IMR-90 (cell line): ENCODE results near the gene TP53TG5. TPM values are rescaled to one million over a fixed set of nuclear protein-coding genes. Genes with fewer than 3 reads are reported as not detected.

ENCODE experiments used
- ATAC-seq: fragments of 200-7000 bp; cut with Tn5 transposase; 2 replicates; pipeline ENCODE4 v1.9.1; 2020; ENCODE audit warnings: low read depth, mild to moderate bottlenecking, moderate library complexity
- BruUV-seq: library from RNA; stranded (reverse); fragments of 400-500 nt; replicated peaks from 2 replicates; lab custom pipeline; 2021; lab: Mats Ljungman, UMichigan
- CTCF ChIA-PET: fragments of 300-600 bp; formaldehyde crosslinking; extraction: SDS; loops from one replicate; lab custom pipeline; 2021; ENCODE audit warnings: antibody characterized with exemption; lab: Yijun Ruan, JAX
- POLR2A ChIA-PET: fragments of 300-600 bp; sonication (Branson Sonifier 250); formaldehyde crosslinking; loops from one replicate; lab custom pipeline; 2022; ENCODE audit warnings: antibody characterized with exemption; ENCODE audit not compliant: unreplicated experiment; lab: Charles Lee
- DNase-seq: peaks from one replicate; pipeline ENCODE4 v3.0.0; 2013
- H2AFZ ChIP-seq: replicated peaks from 2 replicates; pipeline ENCODE3; 2013; ENCODE audit warnings: low read length, mild to moderate bottlenecking; ENCODE audit not compliant: poor library complexity
- H2AK5ac ChIP-seq: 2 replicates; pipeline ENCODE4 v1.6.1; 2013; ENCODE audit warnings: low read depth, low read length, inconsistent platforms
- H2AK9ac ChIP-seq: replicated peaks from 2 replicates; pipeline ENCODE3; 2013; ENCODE audit warnings: mild to moderate bottlenecking, low read depth, low read length, moderate library complexity; ENCODE audit not compliant: poor library complexity
- H2BK120ac ChIP-seq: 2 replicates; pipeline ENCODE4 v1.6.1; 2013; ENCODE audit warnings: low read depth, low read length, inconsistent platforms
- H2BK15ac ChIP-seq: 3 replicates; pipeline ENCODE4 v1.6.1; 2013; ENCODE audit warnings: low read depth, low read length, inconsistent platforms
- H2BK20ac ChIP-seq: 2 replicates; pipeline ENCODE4 v1.6.1; 2013; ENCODE audit warnings: low read depth, mild to moderate bottlenecking, inconsistent platforms, low read length, moderate library complexity
- H2BK5ac ChIP-seq: 2 replicates; pipeline ENCODE4 v1.6.1; 2013; ENCODE audit warnings: mild to moderate bottlenecking, low read depth, low read length, inconsistent platforms; ENCODE audit not compliant: poor library complexity, severe bottlenecking
- H3K14ac ChIP-seq: replicated peaks from 2 replicates; pipeline ENCODE4 v1.6.1; 2013; ENCODE audit warnings: low read depth, low read length, inconsistent platforms
- H3K18ac ChIP-seq: 2 replicates; pipeline ENCODE4 v1.6.1; 2013; ENCODE audit warnings: low read depth, low read length, control low read depth
- H3K23ac ChIP-seq: 2 replicates; pipeline ENCODE4 v1.6.1; 2013; ENCODE audit warnings: low read depth, low read length, inconsistent platforms
- H3K27ac ChIP-seq: 2 replicates; pipeline ENCODE4 v1.5.1; 2013; ENCODE audit warnings: mild to moderate bottlenecking, control low read depth, low read length; ENCODE audit not compliant: insufficient read depth
- H3K27me3 ChIP-seq: 2 replicates; pipeline ENCODE4 v1.6.1; 2013; ENCODE audit warnings: low read length; ENCODE audit not compliant: control insufficient read depth, insufficient read depth
- H3K36me3 ChIP-seq: 2 replicates; pipeline ENCODE4 v1.6.1; 2013; ENCODE audit warnings: low read length, mixed read lengths; ENCODE audit not compliant: control insufficient read depth, insufficient read depth
- H3K4ac ChIP-seq: 2 replicates; pipeline ENCODE4 v1.6.1; 2013; ENCODE audit warnings: low read depth, low read length, inconsistent platforms
- H3K4me1 ChIP-seq: 2 replicates; pipeline ENCODE4 v1.6.1; 2013; ENCODE audit warnings: low read length, mixed read lengths; ENCODE audit not compliant: control insufficient read depth, insufficient read depth
- H3K4me2 ChIP-seq: 2 replicates; pipeline ENCODE4 v1.6.1; 2013; ENCODE audit warnings: low read depth, mild to moderate bottlenecking, control low read depth, low read length, moderate library complexity
- H3K4me3 ChIP-seq: 2 replicates; pipeline ENCODE4 v1.5.1; 2013; ENCODE audit warnings: low read depth, mild to moderate bottlenecking, control low read depth, low read length, moderate library complexity; ENCODE audit not compliant: insufficient read depth
- H3K56ac ChIP-seq: 2 replicates; pipeline ENCODE4 v1.6.1; 2013; ENCODE audit warnings: low read length, inconsistent platforms; ENCODE audit not compliant: insufficient read depth; ENCODE audit errors: extremely low read depth
- H3K79me1 ChIP-seq, 2 experiments: 2 replicates each; pipeline ENCODE4 v1.6.1; 2013; ENCODE audit warnings: low read length in 2 of 2, inconsistent platforms in 1 of 2, low read depth in 1 of 2
- H3K9ac ChIP-seq: 2 replicates; pipeline ENCODE4 v1.6.1; 2013; ENCODE audit warnings: low read depth, low read length, control low read depth
- H3K9me1 ChIP-seq: 2 replicates; pipeline ENCODE4 v1.6.1; 2013; ENCODE audit warnings: low read length, inconsistent platforms; ENCODE audit not compliant: insufficient read depth
- H3K9me3 ChIP-seq: 2 replicates; pipeline ENCODE4 v1.6.1; 2013; ENCODE audit warnings: low read length; ENCODE audit not compliant: control insufficient read depth, insufficient read depth
- H4K20me1 ChIP-seq: 2 replicates; pipeline ENCODE4 v1.6.1; 2013; ENCODE audit warnings: low read length, inconsistent platforms; ENCODE audit not compliant: insufficient read depth
- H4K5ac ChIP-seq: 2 replicates; pipeline ENCODE4 v1.6.1; 2013; ENCODE audit warnings: mild to moderate bottlenecking, low read depth, low read length, control low read depth
- H4K8ac ChIP-seq, 2 experiments: 2 replicates each; pipeline ENCODE4 v1.6.1; 2013; ENCODE audit warnings: low read depth in 2 of 2, low read length in 2 of 2, control low read depth in 1 of 2, inconsistent platforms in 1 of 2
- H4K91ac ChIP-seq: 2 replicates; pipeline ENCODE4 v1.6.1; 2013; ENCODE audit warnings: low read depth, low read length, inconsistent platforms; ENCODE audit not compliant: insufficient read depth
- CEBPB ChIP-seq: IDR thresholded peaks from 2 replicates; pipeline ENCODE4 v1.6.1; 2012; ENCODE audit warnings: low read depth, low read length, improper control_type of control experiment
- CHD1 ChIP-seq: IDR thresholded peaks from 2 replicates; pipeline ENCODE4 v1.6.1; 2012; ENCODE audit warnings: low read depth, low read length, improper control_type of control experiment
- CTCF ChIP-seq: conservative IDR thresholded peaks from 2 replicates; pipeline ENCODE4 v1.5.1; 2012; ENCODE audit warnings: mild to moderate bottlenecking, low read depth, low read length, improper control_type of control experiment
- MAFK ChIP-seq: IDR thresholded peaks from 2 replicates; pipeline ENCODE4 v1.6.1; 2012; ENCODE audit warnings: low read depth, low read length, improper control_type of control experiment
- MAZ ChIP-seq: IDR thresholded peaks from 2 replicates; pipeline ENCODE4 v1.6.1; 2012; ENCODE audit warnings: low read depth, mild to moderate bottlenecking, low read length, improper control_type of control experiment, moderate library complexity, borderline replicate concordance
- MXI1 ChIP-seq: IDR thresholded peaks from 2 replicates; pipeline ENCODE4 v1.6.1; 2012; ENCODE audit warnings: low read depth, mild to moderate bottlenecking, low read length, moderate library complexity, borderline replicate concordance
- NFE2L2 ChIP-seq: fragments of 150-350 bp; IDR thresholded peaks from 2 replicates; pipeline ENCODE4 v1.6.1; 2016; ENCODE audit warnings: low read depth, mild to moderate bottlenecking, low read length
- POLR2A ChIP-seq: IDR thresholded peaks from 2 replicates; pipeline ENCODE4 v1.6.1; 2012; ENCODE audit warnings: mild to moderate bottlenecking, low read depth, low read length
- SMC3 ChIP-seq: fragments of 150-350 bp; IDR thresholded peaks from 2 replicates; pipeline ENCODE4 v1.6.1; 2016; ENCODE audit warnings: low read depth, mild to moderate bottlenecking, antibody characterized with exemption, low read length, moderate library complexity
- USF2 ChIP-seq: fragments of 150-350 bp; IDR thresholded peaks from 2 replicates; pipeline ENCODE4 v1.6.1; 2017; ENCODE audit warnings: mild to moderate bottlenecking, antibody characterized with exemption, low read length, low read depth
- WGBS, 2 experiments: methylation state at CpG; one replicate each; pipeline versions ENCODE4 v1.1.5 to v1.1.7; 2013; ENCODE audit warnings: missing lambda C conversion rate in 2 of 2; ENCODE audit not compliant: insufficient read length in 1 of 2; ENCODE audit errors: extremely low coverage in 2 of 2; 5-methylcytosine and 5-hydroxymethylcytosine counted together
- dilution Hi-C: fragments of 300-500 bp; cut with HindIII; formaldehyde crosslinking; loops from one replicate; pipeline ENCODE4 v1.14.3; 2018; ENCODE audit warnings: low sequenced_read_pairs; ENCODE audit not compliant: unreplicated experiment
- in situ Hi-C: fragments of 300-500 bp; cut with MboI; formaldehyde crosslinking; loops from 3 replicates; pipeline ENCODE4 v1.14.3; 2019; ENCODE audit warnings: low sequenced_read_pairs, inconsistent platforms, mixed read lengths
- intact Hi-C: fragments of 100-400 bp; cut with micrococcal nuclease; formaldehyde crosslinking; loops from 2 replicates; pipeline ENCODE4 v1.10.0; 2022
- polyA plus RNA-seq, 3 experiments: library from polyadenylated mRNA; depleted of rRNA; stranded (reverse); fragments of >200 nt; gene quantifications; 2 replicates each; pipeline ENCODE4 v1.2.3, GENCODE V29; 2012; ENCODE audit warnings: low replicate concordance in 1 of 3
- total RNA-seq: library from RNA; depleted of rRNA; stranded (reverse); fragments of >200 nt; gene quantifications from 2 replicates; pipeline ENCODE4 v1.2.3, GENCODE V29; 2012

Gene TP53TG5
- total and polyA plus RNA-seq, 2 of the 4 experiments (the other 2 are of a cell fraction) = not detected

- no peak overlapping the region for H3K23ac ChIP-seq
- H3K4ac ChIP-seq = no peak overlapping the region
- no peak overlapping the region for H2AK5ac ChIP-seq
- H2AK9ac ChIP-seq = no peak overlapping the region
- POLR2A ChIA-PET = no interaction called here
- H3K27ac ChIP-seq = no peak overlapping the region
- CTCF ChIA-PET = interaction anchor here (0.7 kb wide), 1 partner anchor 25 kb away, joined by 3 read pairs; no protein-coding TSS in a partner anchor
- no peak overlapping the region for H4K5ac ChIP-seq
- no peak overlapping the region for H3K18ac ChIP-seq
- no peaks in the 10 kb centered on the region for H3K36me3 ChIP-seq
- no peak overlapping the region for H2BK120ac ChIP-seq
- H3K79me1 ChIP-seq = no peaks in the 10 kb centered on the region
- dilution Hi-C loops = no loop called here
- peaks cover 6% of the 10 kb centered on the region; the same call in 1 of the 2 replicates for H3K9me3 ChIP-seq
- H3K4me1 ChIP-seq = no peaks in the 10 kb centered on the region
- no peak overlapping the region for H3K14ac ChIP-seq
- DNase-seq (no peak), ATAC-seq (no peak)
- WGBS, 2 experiments = no CpG with 5 or more reads among the region's 1 CpG
- no peak overlapping the region for H3K4me3 ChIP-seq
- intact Hi-C loops = no loop called here
- no peaks in the 10 kb centered on the region for H3K9me1 ChIP-seq
- H3K4me2 ChIP-seq = no peak overlapping the region
- H2BK5ac ChIP-seq = no peak overlapping the region
- H2BK20ac ChIP-seq = no peak overlapping the region
- no peak overlapping the region for H4K8ac ChIP-seq
- H3K56ac ChIP-seq = no peak overlapping the region
- in situ Hi-C loops = no loop called here
- H4K20me1 ChIP-seq = no peaks in the 10 kb centered on the region
- H3K9ac ChIP-seq = no peak overlapping the region
- TF ChIP-seq NFE2L2 (no peak), CEBPB (no peak), USF2 (no peak), SMC3 (no peak), CTCF (no peak), MXI1 (no peak), MAZ (no peak), POLR2A (no peak), CHD1 (no peak), MAFK (no peak)
- no peak overlapping the region for H2BK15ac ChIP-seq
- no peaks in the 10 kb centered on the region for H3K27me3 ChIP-seq
- H4K91ac ChIP-seq = no peak overlapping the region
- no TSS peak for BruUV-seq
- H2AFZ ChIP-seq = no peak overlapping the region
Measured at GRCh38 chr20:45399018-45399417, 20.9 kb upstream of the TP53TG5 start.
